Right forelimb (tissue), 1 donor: ENCODE measurements around the gene TBC1D22A.

Source experiments
- DNase-seq: peaks from one replicate; pipeline ENCODE4 v3.0.0-alpha.2; 2018

Gene TBC1D22A

DNA sequence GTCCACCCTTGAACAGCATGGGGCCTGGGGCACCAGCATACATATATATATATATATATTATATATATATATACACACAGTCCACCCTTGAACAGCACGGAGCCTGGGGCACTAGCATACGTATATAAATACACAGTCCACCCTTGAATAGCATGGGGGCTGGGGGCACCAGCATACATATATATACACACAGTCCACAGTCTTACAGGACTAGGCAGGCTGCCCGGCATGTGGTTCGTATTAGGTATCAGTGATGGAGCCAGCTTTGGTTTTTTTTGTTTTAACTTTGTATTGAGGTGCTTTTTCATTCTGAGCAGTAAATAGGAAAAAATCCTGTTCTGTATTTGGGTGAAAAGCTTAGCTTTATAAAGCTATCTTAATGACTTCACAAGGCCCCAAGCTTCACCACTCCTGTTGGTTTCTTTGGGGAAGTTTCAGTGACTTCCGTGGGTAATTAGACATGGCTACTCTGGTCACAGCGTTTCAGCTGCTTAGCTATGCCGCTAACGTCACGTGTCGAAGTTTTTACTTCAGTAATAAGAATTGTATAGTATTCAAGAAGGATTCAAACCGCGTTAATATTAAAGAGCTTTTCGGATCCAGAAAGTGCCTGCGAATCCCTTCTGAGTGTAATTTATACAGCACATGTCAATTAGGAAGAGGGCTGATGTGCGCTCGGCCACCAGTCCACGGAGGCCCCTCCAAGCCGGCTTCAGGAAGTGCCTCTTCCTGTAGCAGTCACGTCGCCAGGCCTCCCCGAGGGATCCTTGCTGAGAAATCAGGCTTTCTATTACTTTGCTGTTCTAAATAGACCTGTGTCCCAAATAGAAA, 179.7 kb downstream of the TBC1D22A start:
- peak; percentile 70 for DNase-seq

DNA sequence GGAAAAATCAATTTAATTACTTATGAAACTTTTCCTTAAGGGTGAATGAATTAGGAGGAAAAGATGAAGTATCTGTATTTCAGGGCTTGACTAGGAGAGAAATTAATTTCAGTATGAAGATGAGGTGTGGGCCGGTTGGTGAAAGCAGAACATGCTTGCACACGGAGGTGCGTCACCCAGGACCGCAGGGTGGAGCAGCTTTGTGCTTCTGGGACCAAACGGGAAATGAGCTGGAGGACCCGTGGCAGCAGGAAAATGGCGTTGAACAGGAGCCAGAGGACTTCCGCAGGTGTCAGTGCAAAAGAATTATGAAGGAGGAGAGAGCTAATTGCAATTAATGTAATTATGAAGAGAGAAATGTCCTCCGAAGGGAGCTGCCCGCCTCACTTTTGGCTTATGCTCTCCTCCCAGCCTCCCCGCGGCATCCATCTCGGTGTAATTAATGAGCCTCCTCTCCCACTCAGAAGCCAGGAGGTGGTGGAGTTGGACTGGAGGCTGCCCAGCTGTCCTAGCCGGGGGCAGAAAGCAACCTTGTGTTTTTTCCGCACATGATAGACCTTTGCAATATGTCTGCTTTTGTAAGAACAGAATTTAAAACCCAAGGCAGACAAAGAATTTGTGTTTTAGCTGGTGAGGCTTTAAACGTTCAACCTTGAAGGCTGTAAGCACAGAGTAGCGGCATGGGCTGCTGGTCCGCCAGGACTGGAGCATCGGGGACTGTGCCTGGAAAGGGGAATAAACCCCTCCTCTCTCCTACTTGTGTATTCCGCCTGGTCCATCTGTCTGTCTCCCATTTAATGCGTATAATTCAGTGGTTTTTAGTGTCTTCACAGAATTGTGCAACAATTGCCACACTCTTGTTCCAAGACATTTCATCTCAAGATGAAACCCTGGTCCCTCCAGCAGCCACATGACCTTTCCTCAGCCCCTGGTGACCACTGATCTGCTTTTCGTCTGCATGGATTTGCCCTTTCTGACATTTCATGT, 180.6 kb downstream of the TBC1D22A start:
- DNase-seq, result no peak

DNA sequence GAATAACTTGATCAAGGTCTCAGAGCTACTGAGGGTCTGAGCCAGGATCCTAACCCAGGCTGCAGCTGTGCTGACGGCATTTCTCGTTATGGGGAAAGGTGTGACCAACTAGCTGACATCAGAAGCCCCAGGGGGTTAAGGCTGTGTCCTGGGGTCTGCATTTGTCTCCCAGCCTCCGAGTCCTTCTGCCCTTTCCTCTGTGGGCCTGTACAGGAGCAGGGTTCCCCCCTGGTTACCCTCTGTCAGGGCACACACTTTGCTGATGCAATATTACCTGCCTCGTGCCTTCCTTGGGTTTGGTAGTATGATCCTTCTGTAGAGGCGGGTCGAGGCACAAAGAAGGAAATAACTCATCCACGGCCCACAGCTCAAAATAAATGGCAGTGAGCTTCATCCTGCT, 183.0 kb downstream of the TBC1D22A start:
- DNase-seq, result no peak

DNA sequence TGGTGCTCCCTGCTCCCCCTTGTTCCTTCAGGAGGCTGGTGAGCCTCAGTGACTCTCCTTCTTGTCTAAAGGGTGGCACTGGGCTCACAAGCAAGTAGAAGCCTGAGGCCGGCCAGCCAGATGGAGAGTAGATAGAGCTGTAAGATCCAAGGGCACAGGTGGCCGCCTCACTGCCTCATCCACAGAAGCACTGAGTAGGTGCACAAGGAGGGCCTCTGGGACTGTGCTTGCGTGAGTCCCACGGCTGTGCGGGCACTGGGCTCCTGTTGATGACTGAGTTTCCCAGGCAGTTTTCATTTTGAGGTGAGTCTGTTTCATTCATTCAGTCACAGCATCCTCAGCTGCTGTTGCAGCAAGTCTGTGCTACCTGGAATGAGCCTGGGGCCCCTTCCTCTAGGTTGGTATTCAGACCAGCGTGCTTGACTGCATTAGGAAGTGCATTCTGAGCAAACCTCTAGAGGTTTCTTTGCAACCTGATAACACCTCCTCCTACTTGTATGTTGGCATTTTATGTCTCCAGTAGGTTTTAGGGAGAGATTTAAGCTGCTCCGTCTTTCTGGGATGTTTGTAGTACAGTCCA, 184.0 kb downstream of the TBC1D22A start:
- DNase-seq, result no peak

DNA sequence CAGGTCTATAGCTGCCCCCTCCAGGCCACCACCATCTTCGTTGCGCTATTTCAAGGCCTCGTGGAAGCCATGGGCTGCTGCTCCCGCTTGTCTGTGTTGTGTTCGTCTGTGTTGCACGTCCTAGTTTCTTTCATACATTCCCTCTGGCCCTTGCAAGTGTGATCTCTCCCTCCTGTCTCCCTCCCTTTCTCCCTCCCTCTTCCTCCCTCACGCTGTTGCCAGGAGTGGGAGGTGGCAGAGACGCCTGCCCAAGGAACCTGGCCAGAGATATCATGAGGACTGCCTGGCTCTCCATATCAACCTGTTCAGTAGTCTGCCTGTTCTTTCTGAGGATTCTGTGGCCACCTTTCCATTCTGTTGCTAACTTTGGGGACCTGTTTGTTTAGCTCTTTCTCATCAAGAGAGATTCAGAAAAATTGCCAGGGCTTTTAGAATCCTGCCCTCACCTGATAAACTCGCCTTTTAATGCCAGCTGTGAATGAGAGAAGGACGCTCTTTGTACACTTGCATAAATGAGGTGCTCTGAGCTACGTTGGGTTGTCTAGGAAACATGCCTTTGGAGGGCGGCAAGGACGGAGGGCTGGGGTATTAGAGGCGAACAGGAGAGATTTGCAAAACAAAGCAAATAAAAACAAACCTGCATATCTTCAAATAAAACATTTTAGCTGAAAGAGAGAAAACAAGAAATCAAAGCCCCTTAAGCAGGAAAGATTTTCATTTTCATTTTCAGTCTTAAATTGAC, 185.2 kb downstream of the TBC1D22A start:
- DNase-seq, result no peak

DNA sequence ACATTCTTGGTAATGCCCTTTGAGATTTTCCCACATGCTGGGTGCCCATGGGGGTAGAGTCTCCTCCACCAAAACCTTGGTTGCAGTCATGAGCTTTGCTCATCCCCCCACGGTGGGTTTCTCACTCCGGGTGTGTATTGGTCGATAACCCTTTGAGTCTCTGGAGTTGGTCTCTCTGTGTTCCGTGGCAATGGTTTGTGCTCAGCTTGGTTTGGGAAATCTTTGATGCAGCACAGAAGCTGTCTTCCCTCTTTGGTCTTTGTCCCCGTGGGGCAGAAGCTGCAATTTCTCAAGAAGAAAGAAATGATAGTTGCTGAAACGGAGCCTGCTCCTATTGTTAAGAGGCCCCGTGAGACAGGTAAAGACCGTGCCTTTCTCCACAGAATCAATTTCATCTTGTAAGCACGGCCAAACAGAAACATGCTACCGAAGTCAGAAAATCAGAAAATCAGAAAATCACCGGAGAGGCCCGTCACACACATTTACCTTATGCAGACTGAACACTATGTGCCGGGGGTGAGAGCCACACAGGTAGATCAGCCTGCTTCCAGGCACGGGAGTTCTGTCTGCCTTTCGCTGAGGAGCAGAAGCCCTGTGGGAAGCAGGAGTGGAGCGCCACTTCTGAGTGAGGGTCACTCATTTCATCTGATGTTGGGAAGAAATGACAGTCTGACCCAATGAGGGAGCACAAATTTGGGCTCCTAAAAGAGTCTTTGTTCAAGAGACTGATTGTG, 186.1 kb downstream of the TBC1D22A start:
- DNase-seq, result no peak

DNA sequence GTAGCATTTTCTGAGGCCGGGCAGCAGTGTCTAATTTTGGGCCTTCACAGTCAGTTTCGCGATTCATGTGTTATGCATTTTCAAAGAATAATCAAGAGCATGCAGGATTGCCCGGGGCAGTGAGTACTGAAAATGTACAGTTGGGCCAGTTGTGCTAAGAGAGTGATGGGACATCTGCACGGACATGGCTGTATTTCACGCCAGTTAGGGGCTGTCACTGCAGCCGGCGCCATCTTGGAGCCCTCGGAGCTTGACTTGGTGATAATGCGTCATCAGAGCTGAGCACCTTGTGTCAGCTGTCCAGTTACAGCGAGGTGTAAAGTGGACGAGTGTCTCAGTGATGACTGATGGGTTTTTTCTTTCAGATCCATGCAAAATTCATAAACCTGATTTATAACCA, 188.9 kb downstream of the TBC1D22A start:
- no peak for DNase-seq

DNA sequence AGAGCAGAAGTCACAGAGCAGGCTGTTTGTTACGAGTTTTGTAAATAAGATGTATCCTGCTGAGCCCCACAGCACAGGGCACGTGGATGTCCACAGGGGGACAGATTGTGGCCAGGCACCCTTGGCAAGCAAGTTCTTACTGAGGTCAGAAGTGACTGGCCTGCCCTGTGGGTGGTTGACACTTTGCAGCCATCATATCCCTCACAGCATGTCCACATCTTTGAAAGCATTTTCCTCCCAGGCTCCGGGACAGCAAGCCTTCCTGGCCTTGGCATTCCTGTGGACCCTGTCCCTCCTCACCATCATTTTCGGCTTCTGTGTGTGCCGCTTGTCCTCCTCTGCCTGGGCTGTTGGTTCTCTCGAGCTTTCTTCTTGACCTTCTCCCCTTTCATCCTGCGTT, 189.5 kb downstream of the TBC1D22A start:
- DNase-seq, result no peak

DNA sequence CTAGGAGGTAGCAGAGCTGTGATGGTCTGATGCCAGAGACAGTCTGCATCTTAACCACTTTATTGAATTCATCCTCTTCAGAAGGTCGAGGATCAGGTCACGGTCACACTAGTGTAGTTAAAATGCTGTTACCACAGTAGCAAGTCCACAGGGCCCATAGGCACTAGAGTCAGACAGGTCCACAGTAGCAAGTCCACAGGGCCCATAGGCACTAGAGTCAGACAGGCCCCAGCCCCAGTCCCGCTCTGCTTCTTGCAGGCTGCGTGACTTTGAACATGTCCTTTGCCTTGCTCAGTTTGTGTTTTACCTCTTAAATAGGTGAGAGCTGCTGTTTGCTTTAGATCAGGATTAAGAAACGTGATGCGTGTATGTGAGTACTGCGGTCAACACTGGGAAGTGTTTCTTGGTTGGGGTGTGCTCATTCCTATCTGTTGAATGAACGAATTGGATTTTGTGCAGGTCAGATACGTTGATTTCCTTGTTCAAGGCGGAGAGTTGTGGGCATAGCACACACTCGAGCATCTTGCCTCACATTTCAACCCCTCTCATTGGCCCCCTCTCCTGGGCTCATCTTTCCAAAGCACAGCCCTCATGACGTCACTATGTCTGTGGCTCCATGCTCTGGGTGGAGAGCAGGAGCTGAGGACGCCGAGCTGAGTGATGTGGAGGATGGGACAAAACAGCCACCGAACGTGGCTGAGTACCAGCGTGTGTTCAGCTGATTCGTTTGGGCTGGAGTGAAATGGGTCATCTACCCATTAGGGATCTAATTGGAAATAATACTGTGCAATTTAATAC, 191.7 kb downstream of the TBC1D22A start:
- peak; percentile 44 for DNase-seq

DNA sequence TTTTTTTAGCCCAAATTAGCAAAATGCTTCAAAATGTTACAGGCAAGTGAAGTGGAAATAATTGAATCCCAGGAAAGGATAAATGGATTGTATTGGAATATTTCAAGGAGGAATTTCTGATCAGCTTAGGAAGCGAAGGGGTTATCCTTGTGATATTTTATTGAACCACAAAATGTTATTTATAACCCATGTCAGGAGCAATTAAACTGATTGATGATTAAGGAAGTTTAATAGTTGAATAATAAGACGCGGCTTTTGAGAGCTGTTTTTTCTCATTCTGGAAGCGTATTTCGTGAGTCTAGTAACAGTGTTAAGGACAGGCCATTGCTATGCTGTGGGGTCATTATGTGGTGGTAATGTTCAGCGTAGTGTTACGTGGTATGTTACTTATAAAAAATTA, 192.3 kb downstream of the TBC1D22A start:
- DNase-seq, result no peak

DNA sequence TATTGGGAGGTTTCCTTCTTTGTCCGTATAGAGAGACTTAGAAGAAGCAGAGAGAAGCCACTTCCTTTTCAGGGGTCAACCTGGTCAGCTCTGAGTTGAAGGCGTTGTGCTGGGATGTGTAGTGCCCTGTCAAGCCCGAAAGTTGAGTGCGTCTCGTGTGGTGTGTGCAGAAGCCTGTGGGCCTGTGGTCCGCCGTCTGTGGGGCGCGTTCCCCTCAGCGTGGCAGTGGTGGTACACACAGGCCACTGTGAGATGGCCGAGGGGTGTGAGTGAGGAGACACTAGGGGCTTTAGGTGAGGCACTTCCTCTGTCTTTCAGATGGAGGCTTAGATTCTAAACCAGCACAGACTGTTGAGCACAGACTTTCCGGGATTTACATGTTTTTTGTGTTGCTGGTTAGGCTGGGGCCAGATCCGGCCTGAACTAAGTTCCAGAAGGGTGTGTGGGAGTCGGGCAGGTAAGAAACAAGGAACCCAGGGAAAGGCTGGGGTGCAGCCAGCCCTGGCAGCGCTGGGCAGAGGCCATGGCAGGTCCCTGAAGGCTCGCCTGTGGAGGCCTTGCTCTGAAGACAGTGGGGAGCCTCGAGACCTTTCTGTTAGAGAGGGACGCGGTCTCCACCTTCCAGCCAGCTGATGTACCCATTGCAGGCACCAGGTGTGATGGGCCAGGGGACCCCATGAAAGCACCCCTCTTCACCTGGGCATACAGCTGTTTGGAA, 194.2 kb downstream of the TBC1D22A start:
- peak; percentile 27 for DNase-seq

DNA sequence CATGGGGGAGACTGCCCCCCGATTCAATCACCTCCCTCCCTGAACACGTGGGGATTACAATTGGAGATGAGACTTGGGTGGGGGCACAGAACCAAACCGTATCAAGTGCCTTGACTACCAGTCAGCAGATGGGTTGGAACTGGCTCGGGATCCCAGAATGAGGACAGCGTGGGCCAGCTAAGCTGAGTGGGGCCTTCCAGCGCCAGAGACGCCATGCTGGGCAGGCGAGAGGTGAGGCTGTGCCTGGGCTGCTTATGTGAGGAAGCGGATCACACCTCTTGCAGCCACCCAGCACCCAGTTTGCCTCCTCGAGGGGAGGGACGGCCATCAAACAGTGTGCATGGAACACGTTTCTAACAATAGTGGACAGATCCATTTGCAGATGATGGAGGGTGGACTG, 195.1 kb downstream of the TBC1D22A start:
- DNase-seq, result no peak

DNA sequence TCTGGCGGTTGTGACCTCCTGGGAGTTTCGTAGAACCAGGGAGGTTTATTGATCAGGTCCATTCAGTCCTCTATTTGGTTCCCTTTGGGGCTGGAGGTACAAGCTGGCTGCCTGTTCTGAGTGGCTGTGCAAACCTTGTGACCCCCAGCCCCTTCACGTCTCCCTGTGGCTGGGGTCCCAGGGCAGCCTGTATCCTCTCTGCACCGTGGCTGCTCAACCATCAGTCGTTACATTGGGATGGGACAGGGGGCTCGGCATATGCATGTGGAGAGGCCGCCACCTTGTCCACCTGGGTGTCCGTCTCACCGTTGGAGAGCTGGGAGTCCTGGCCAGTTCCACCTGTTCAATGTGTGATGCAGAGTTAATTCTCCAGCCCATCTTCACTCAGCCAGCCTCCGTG, 195.7 kb downstream of the TBC1D22A start:
- DNase-seq, result peak; percentile 10

DNA sequence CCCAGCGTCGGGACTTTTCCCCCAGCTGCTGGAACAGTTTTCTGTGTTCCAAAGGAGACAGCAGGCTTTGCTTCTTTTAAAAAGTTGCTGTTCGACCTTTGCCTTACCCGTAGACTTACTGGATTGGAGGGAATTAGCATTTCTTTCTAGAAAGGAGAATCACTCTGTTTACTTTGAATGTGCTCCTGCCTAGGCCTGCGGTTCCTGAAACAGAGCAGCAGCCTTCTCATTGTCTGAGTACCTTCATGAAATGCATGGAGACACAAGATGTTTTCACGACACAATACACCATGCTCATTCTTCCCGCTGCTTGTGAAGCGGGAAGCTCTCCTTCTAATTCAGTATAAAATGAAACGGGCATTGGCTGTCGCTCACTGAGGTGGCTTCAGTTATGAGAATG, 196.2 kb downstream of the TBC1D22A start:
- DNase-seq, result peak; percentile 15

DNA sequence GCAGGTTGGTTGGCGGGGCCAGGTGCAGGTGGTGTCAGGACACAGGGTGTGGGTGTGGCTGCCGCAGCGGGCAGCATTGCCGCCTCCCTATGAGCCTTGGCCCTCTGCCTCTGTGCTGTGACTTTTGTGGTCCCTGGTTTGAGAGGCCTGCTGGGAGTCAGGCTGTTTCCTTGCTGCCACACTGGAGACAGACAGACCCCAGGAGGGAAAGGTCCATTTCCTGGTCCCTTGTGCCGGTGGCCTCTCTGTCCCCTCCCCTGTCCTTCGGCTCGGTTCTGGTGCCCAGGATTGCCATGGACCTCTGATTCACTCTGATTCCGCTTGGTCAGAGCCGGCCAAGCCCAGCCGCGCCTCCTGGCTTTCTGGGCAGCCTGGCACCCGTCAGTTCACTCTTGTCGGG, 196.9 kb downstream of the TBC1D22A start:
- DNase-seq, result peak; percentile 20

DNA sequence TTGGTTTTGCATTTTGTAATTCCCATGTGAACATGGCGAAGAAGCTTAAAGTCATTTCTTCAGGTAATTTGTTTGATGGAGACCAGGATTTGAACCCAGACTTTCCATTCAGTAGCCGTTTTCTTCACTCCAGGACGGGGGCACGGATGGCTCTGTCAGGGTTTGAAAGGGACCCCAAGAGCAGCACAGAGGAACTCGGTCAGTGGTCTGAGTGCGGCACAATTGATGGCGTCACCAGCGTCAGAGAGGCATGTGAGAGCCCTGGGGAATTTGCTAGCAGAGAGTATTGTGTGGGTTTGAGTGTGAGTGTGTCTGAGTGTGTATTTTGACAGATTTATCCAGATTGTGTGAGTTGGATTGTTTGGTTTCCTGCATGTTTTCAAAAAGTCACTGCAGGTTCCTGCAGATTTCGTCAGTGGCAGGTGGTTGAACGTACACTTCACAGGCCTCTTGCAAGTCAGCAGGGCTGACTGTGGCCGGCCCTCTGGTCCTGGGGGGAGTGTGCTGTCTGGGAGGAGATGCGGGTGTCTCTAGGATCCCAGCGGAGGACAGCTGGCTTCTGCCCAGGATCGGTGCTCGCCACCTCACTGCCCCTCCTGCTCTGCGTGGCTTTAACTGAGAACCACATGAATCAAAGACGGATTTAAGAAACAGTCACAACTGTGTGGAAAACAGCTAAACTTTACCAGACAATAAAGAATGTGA, 199.3 kb downstream of the TBC1D22A start:
- DNase-seq, result peak; percentile 9

DNA sequence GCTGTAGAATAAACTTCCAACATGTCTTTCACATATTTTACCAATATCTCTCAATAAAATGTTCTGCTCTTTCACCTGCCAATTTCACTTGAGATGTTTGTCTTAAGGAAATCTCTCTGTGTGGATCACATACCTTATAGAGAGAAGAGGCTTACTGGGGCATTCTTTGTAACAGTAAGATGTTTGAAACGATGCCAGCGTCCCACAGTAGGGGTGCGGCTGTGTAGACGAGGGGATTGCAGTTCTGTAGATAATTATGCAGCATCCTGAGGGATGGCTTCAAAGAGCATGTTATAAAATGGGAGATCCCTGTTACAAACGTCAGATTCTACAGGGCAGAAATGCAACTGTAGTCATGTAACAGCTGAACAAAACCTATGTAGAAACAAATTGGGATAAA, 200.0 kb downstream of the TBC1D22A start:
- DNase-seq, result peak; percentile 30

DNA sequence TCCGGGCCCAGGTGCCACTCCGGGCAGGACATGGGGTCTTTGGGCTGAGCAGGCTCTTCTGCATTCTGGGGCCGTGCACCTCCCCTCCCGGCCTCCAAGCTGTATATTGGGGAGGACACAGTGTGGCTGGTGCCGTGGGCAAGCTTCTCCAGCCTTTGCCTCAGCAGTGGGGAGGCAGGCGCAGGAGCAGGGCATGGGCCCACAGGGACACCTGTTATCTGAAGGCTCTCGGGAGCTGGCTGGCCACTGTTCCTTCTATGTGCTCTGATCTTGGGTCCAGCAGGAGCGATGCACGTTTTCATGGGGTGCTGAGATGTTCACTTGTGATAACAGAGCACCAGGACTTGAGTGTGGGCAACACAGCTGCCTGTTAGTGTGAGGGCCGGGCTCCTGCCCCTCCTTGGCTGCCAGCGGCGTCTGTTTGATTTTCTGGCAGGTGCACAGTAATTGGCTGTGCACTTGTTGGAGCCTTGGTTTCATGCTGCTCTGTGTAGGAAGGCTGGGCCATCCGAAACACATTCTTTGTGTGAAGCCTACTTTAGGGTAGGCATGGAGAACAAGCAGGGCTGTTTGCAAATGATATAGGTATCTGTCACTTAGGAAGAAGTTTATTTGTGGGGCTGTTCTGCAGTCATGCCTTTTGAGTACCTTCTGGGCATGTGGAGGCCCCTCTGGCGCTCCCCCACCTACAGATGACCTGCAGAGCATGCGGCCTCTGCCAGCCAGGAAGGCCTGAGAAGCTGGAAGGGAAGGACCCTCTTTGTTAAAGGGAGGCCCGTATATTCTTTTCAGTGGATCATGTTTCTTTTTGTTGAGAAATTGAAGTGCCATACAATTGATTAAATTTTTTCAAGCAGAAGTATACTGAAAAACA, 201.5 kb downstream of the TBC1D22A start:
- DNase-seq, result peak; percentile 25
